Measurements from ENCODE around the gene ATG16L1. TPM values are rescaled to one million over a fixed set of nuclear protein-coding genes. Genes with fewer than 3 reads are reported as not detected.

ATG16L1 gene
- total RNA-seq, 4 donors from 2014 or later = 24.7 to 40.3 (median 30.2) TPM

DNA sequence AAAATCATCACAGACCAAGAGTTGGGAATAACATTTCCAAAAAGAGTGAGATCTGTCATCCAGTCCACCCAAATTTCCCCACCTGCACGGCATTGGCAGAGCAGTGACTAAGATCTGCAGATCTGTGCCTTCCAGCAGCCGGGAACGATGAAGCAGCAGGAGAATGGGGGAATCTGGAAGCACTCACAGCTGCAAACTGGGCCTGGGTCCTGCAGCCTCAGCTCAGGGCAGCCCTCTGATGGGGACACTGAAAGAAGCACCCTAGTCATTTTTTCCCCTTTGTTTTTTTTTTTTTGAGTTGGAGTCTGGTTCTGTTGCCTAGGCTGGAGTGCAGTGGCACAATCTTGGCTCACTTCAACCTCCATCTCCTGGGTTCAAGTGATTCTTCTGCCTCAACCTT is 51.8 kb downstream of the ATG16L1 start:
- 92% methylated on average over 3 of the region's 3 CpGs for WGBS

GRCh38 chr2:233307565-233307964 is 56.1 kb downstream of the ATG16L1 start, which contains the start of gene SAG:
TSS of gene SAG (plus strand) at chr2:233307816. CDS start at chr2:233309190, 1,374 bp downstream.
- WGBS = 72% methylated on average over 7 of the region's 7 CpGs

More for the DNA sequence above, 51.8 kb downstream of the ATG16L1 start:
- TF ChIP-seq CTCF (IDR thresholded peaks at IDR 0.05) = no peak
- no peaks in the 10 kb centered on the region for H3K27me3 ChIP-seq
- no peak overlapping the region for H3K4me3 ChIP-seq
- H3K36me3 ChIP-seq = no peaks in the 10 kb centered on the region
- DNase-seq (ENCODE audit: extremely low spot score) = no peak
- no peaks in the 10 kb centered on the region for H3K9me3 ChIP-seq
- intact Hi-C loops (cut with DNase I) = no loop called here
- H3K4me1 ChIP-seq = no peaks in the 10 kb centered on the region
- H3K27ac ChIP-seq (replicated peaks in 1 of 4) = no peak overlapping the region

GRCh38 chr2:233311241-233311926 is 59.9 kb downstream of the ATG16L1 start:
- Histone ChIP-seq H3K4me1 (no peaks in the 10 kb centered on the region), H3K9me3 (no peaks in the 10 kb centered on the region), H3K27me3 (no peaks in the 10 kb centered on the region), H3K36me3 (no peaks in the 10 kb centered on the region), H3K27ac (replicated peaks in 1 of 4) (no peak overlapping the region), H3K4me3 (no peak overlapping the region)
- no peak for DNase-seq (ENCODE audit: extremely low spot score)
- intact Hi-C loops (cut with DNase I) = no loop called here
- 90% methylated on average over 11 of the region's 11 CpGs for WGBS
- no peak for TF ChIP-seq POLR2AphosphoS5 (IDR thresholded peaks at IDR 0.05)
- TF ChIP-seq EP300 (IDR thresholded peaks at IDR 0.05) = no peak
- TF ChIP-seq POLR2A (IDR thresholded peaks at IDR 0.05; ENCODE audit: low read depth) = no peak
- TF ChIP-seq CTCF (IDR thresholded peaks at IDR 0.05) = no peak

More at GRCh38 chr2:233307565-233307964, 56.1 kb downstream of the ATG16L1 start, which contains the start of gene SAG:
- Histone ChIP-seq H3K36me3 (no peaks in the 10 kb centered on the region), H3K4me1 (no peaks in the 10 kb centered on the region), H3K27ac (replicated peaks in 1 of 4) (no peak within 1 kb of the TSS), H3K4me3 (no peak within 1 kb of the TSS), H3K27me3 (no peaks in the 10 kb centered on the region), H3K9me3 (no peaks in the 10 kb centered on the region)
- no peak for DNase-seq (ENCODE audit: extremely low spot score)
- TF ChIP-seq POLR2A (IDR thresholded peaks at IDR 0.05; ENCODE audit: low read depth) = no peak
- TF ChIP-seq CTCF (IDR thresholded peaks at IDR 0.05) = no peak
- no peak for TF ChIP-seq EP300 (IDR thresholded peaks at IDR 0.05)
- TF ChIP-seq POLR2AphosphoS5 (IDR thresholded peaks at IDR 0.05) = no peak
- intact Hi-C loops (cut with DNase I) = no loop called here

- H3K9me3 ChIP-seq = no peaks in the 10 kb centered on the region
- no peaks in the 10 kb centered on the region for H3K4me1 ChIP-seq
- intact Hi-C loops (cut with DNase I) = no loop called here
- no peak overlapping the region for H3K27ac ChIP-seq (replicated peaks in 1 of 4)
- no peak for DNase-seq (ENCODE audit: extremely low spot score)
- no peaks in the 10 kb centered on the region for H3K36me3 ChIP-seq
- no peaks in the 10 kb centered on the region for H3K27me3 ChIP-seq
- no peak for TF ChIP-seq CTCF (IDR thresholded peaks at IDR 0.05)
- TF ChIP-seq EP300 (IDR thresholded peaks at IDR 0.05) = no peak
- no peak for TF ChIP-seq POLR2AphosphoS5 (IDR thresholded peaks at IDR 0.05)
- 73% methylated on average over 8 of the region's 8 CpGs for WGBS
- H3K4me3 ChIP-seq = no peak overlapping the region
These were observed 61.4 kb downstream of the ATG16L1 start for GRCh38 chr2:233312874-233313273.

Measured in esophagus muscularis mucosa (tissue), 4 donors.